GM12878 (cell line): ENCODE data around the gene SQSTM1. TPM values are rescaled to one million over a fixed set of nuclear protein-coding genes. Genes with fewer than 3 reads are reported as not detected.

Experiments used
- ATAC-seq: fragments of 200-7000 bp; cut with Tn5 transposase; 3 replicates; pipeline ENCODE4 v1.9.1; 2020; ENCODE audit warnings: mild to moderate bottlenecking, moderate library complexity
- BruUV-seq: library from RNA; stranded (reverse); fragments of 400-500 nt; replicated peaks from 2 replicates; lab custom pipeline; 2021; lab: Mats Ljungman, UMichigan
- CTCF ChIA-PET: fragments of 300-600 bp; sonication (Branson Sonifier 250); formaldehyde crosslinking; extraction: SDS; loops from one replicate; lab custom pipeline; 2021; ENCODE audit warnings: inconsistent platforms; lab: Yijun Ruan, JAX
- POLR2A ChIA-PET: fragments of 350-600 bp; formaldehyde crosslinking; extraction: SDS; loops from one replicate; lab custom pipeline; 2021; ENCODE audit warnings: inconsistent platforms; lab: Charles Lee
- RAD21 ChIA-PET: fragments of 300-600 bp; sonication (Branson Sonifier 250); formaldehyde crosslinking; loops from one replicate; lab custom pipeline; 2023; ENCODE audit warnings: antibody characterized with exemption; ENCODE audit not compliant: unreplicated experiment; lab: Charles Lee
- SMC1A ChIA-PET: fragments of 300-600 bp; sonication (Branson Sonifier 250); formaldehyde crosslinking; loops from one replicate; lab custom pipeline; 2023; ENCODE audit not compliant: unreplicated experiment, uncharacterized antibody; lab: Charles Lee
- DNase-seq: peaks from one replicate; pipeline ENCODE4 v3.0.0-alpha.2; 2011; ENCODE audit warnings: low read depth, low spot score
- FAIRE-seq: peaks from 3 replicates; lab custom pipeline; 2011; peaks lifted over from hg19 to GRCh38; lab: Jason Lieb, UNC
- H2AFZ ChIP-seq: 2 replicates; pipeline ENCODE4 v1.6.0; 2011; ENCODE audit warnings: low read depth, low read length, control low read depth; ENCODE audit not compliant: control insufficient read depth
- H3K27ac ChIP-seq: 2 replicates; pipeline ENCODE4 v1.5.1; 2011; ENCODE audit warnings: control low read depth; ENCODE audit not compliant: control insufficient read depth, insufficient read depth
- H3K27me3 ChIP-seq, 2 experiments: replicated peaks in 1 of 2; 2 replicates each; pipeline versions ENCODE4 v1.6.0 to v1.6.1; 2011; ENCODE audit warnings: low read length in 1 of 2; ENCODE audit not compliant: control insufficient read depth in 2 of 2, insufficient read depth in 2 of 2
- H3K36me3 ChIP-seq, 2 experiments: 2 replicates each; pipeline ENCODE4 v1.5.1; 2011; ENCODE audit warnings: low read length in 1 of 2; ENCODE audit not compliant: control insufficient read depth in 2 of 2, insufficient read depth in 2 of 2
- H3K4me1 ChIP-seq: 2 replicates; pipeline ENCODE4 v1.6.1; 2011; ENCODE audit warnings: mild to moderate bottlenecking, low read length, moderate library complexity, mixed read lengths; ENCODE audit not compliant: control insufficient read depth, insufficient read depth
- H3K4me2 ChIP-seq: 2 replicates; pipeline ENCODE4 v1.6.0; 2011; ENCODE audit warnings: control low read depth; ENCODE audit not compliant: control insufficient read depth, insufficient read depth
- H3K4me3 ChIP-seq: fragments of 200-600 bp; sonication (generic); 2 replicates; pipeline ENCODE4 v1.5.1; 2016
- H3K79me2 ChIP-seq: 2 replicates; pipeline ENCODE4 v1.6.0; 2011; ENCODE audit warnings: low read length; ENCODE audit not compliant: control insufficient read depth, insufficient read depth
- H3K9ac ChIP-seq: 2 replicates; pipeline ENCODE4 v1.8.0; 2011; ENCODE audit warnings: low read length, control low read depth, mixed read lengths; ENCODE audit not compliant: control insufficient read depth, insufficient read depth
- H3K9me3 ChIP-seq: replicated peaks from 3 replicates; pipeline ENCODE4 v1.5.1; 2011; ENCODE audit warnings: mild to moderate bottlenecking, low read length; ENCODE audit not compliant: control insufficient read depth, insufficient read depth
- H4K20me1 ChIP-seq: 2 replicates; pipeline ENCODE4 v1.6.0; 2011; ENCODE audit not compliant: control insufficient read depth, insufficient read depth
- BMI1 ChIP-seq: fragments of 450-650 bp; IDR thresholded peaks from 2 replicates; pipeline ENCODE4 v1.6.1; 2016; ENCODE audit warnings: mild to moderate bottlenecking, moderate library complexity, borderline replicate concordance
- POLR2AphosphoS2 ChIP-seq: IDR thresholded peaks from 2 replicates; pipeline ENCODE4 v1.6.1; 2011; ENCODE audit warnings: low read depth, mild to moderate bottlenecking, low read length, improper control_type of control experiment, moderate library complexity
- POLR2AphosphoS5 ChIP-seq: IDR thresholded peaks from 2 replicates; pipeline ENCODE4 v1.6.1; 2011; ENCODE audit warnings: mild to moderate bottlenecking, low read length, inconsistent platforms
- PRDM15 ChIP-seq: fragments of 450-650 bp; formaldehyde crosslinking; IDR thresholded peaks from 2 replicates; pipeline ENCODE4 v1.4.0; 2020; ENCODE audit warnings: mild to moderate bottlenecking, moderate library complexity
- RELB ChIP-seq: fragments of 450-650 bp; IDR thresholded peaks from 2 replicates; pipeline ENCODE4 v1.6.1; 2017; ENCODE audit warnings: low read depth, mild to moderate bottlenecking, moderate library complexity
- SUPT20H ChIP-seq: IDR thresholded peaks from 2 replicates; pipeline ENCODE4 v1.6.1; 2011; ENCODE audit warnings: low read depth, mild to moderate bottlenecking, low read length, moderate library complexity, borderline replicate concordance; ENCODE audit not compliant: control insufficient read depth
- USF1 ChIP-seq: IDR thresholded peaks from 2 replicates; pipeline ENCODE4 v1.6.1; 2011; ENCODE audit warnings: borderline replicate concordance, low read depth, mild to moderate bottlenecking, moderate library complexity, mixed read lengths, low read length; ENCODE audit not compliant: insufficient read depth; ENCODE audit errors: extremely low read length
- WGBS: methylation state at CpG from one replicate; pipeline ENCODE4 v1.1.6; 2016; ENCODE audit warnings: low lambda C conversion rate; ENCODE audit not compliant: insufficient replicate concordance, insufficient coverage; ENCODE audit errors: missing lambda C conversion rate; 5-methylcytosine and 5-hydroxymethylcytosine counted together
- in situ Hi-C: fragments of 300-500 bp; cut with MboI; formaldehyde crosslinking; loops from 9 replicates; pipeline ENCODE4 v1.14.3; 2018; ENCODE audit warnings: mixed read lengths
- intact Hi-C: fragments of 100-400 bp; cut with micrococcal nuclease; formaldehyde crosslinking; loops from one replicate; pipeline ENCODE4 v1.14.2; 2022; ENCODE audit not compliant: unreplicated experiment
- polyA plus RNA-seq, 11 experiments: library from polyadenylated mRNA; depleted of rRNA in 4 of 11; unstranded in 6 of 11; stranded (reverse) in 5 of 11; fragments of >200 nt; fragmentation: Nextera tagmentation in 4 of 11; fragmentation: Illumina TruSeq in 1 of 11; extraction: Ambion mirVana in 4 of 11; extraction: Trizol in 1 of 11; gene quantifications; 1 replicate in 1 of 11; 2 replicates in 10 of 11; pipeline versions ENCODE4 v1.2.1 to v1.2.3, GENCODE V29; 2011 to 2016; ENCODE audit warnings: inconsistent platforms in 2 of 11, missing spikeins in 2 of 11, low read depth in 1 of 11
- total RNA-seq, 4 experiments: library from RNA; depleted of rRNA in 3 of 4; stranded (reverse); fragments of >200 nt in 3 of 4; fragmentation: Illumina TruSeq in 1 of 4; extraction: Trizol in 1 of 4; gene quantifications; 2 replicates each; pipeline versions ENCODE4 v1.2.1 to v1.2.3, GENCODE V29; 2013 to 2021

Gene SQSTM1
- total and polyA plus RNA-seq, 10 of the 15 experiments (the other 5 are each of a cell fraction or from before 2014, with no cell fraction given), result 6.3 to 138 (median 62.1) TPM

- ChIA-PET CTCF (interaction anchor here (1.0 to 1.1 kb wide), 2 partner anchors 20 to 38 kb away, joined by 3 to 4 read pairs; no protein-coding TSS in a partner anchor), POLR2A (interaction anchor here (0.6 to 1.3 kb wide), 4 partner anchors 9 to 91 kb away, joined by 3 to 5 read pairs (median 4); partner anchors contain the start of gene MRNIP), SMC1A (interaction anchor here (0.9 to 1.1 kb wide), 3 partner anchors 12 to 59 kb away, joined by 3 to 4 read pairs (median 3); partner anchors contain the start of gene LTC4S), RAD21 (interaction anchor here (0.9 kb wide), 1 partner anchor 16 kb away, joined by 4 read pairs; no protein-coding TSS in a partner anchor)
- Histone ChIP-seq H3K27ac (no peak overlapping the region; the same call in 1 of the 2 replicates), H3K4me2 (peak overlapping the region; percentile 99), H2AFZ (no peak overlapping the region), H3K4me3 (peak overlapping the region; percentile 93), H3K9ac (no peak overlapping the region), H3K79me2 (peaks cover 29% of the 10 kb centered on the region), H3K27me3 (no peaks in the 10 kb centered on the region), H3K9me3 (no peaks in the 10 kb centered on the region), H4K20me1 (peaks cover 17% of the 10 kb centered on the region), H3K36me3 (peaks cover 18 to 20% of the 10 kb centered on the region in 2 experiments), H3K4me1 (peaks cover 35% of the 10 kb centered on the region)
- DNase-seq, result no peak
- peak; percentile 13 for FAIRE-seq
- no peak for ATAC-seq
- intact Hi-C loops, result no loop called here
- TF ChIP-seq POLR2AphosphoS2, result peak; percentile 74; the same call in 1 of the 2 replicates
- TF ChIP-seq RELB, result 0 out of 2 replicates have a peak, but pooled peaks have one; percentile 23
- no peak for TF ChIP-seq USF1
- TF ChIP-seq SUPT20H, result no peak
- TF ChIP-seq BMI1, result 0 out of 2 replicates have a peak, but pooled peaks have one; percentile 35
- peak; percentile 8; the same call in 1 of the 2 replicates for TF ChIP-seq POLR2AphosphoS5
- TF ChIP-seq PRDM15, result no peak
- TSS peak; percentile 68 for BruUV-seq
- WGBS, result 36% methylated on average over 3 of the region's 3 CpGs
- in situ Hi-C loops, result loop anchor here (25.0 kb wide), 1 partner anchor 990 kb away; the partner anchor contains the start of gene MGAT1
These were observed 1.3 kb downstream of the SQSTM1 start for GRCh38 chr5:179822059-179822432.
